H9 (cell line): Measurements from ENCODE around the gene GALNS. TPM values are rescaled to one million over a fixed set of nuclear protein-coding genes. Genes with fewer than 3 reads are reported as not detected.
A peak's percentile ranks its signal among the peaks of the same experiment; 100 is the strongest.

Source experiments
- DNase-seq: peaks from one replicate; pipeline ENCODE4 v3.0.0-alpha.2; 2017
- H2AFZ ChIP-seq: one replicate; pipeline ENCODE4 v1.6.1; 2013; ENCODE audit warnings: mild to moderate bottlenecking, low read length, control low read depth, moderate library complexity
- H2AK5ac ChIP-seq: 2 replicates; pipeline ENCODE4 v1.6.1; 2013; ENCODE audit warnings: low read length, control low read depth, mixed read lengths; ENCODE audit not compliant: insufficient read length
- H2BK120ac ChIP-seq: one replicate; pipeline ENCODE4 v1.6.1; 2013; ENCODE audit warnings: low read depth, mild to moderate bottlenecking, low read length, control low read depth, inconsistent platforms; ENCODE audit not compliant: poor library complexity, severe bottlenecking
- H2BK12ac ChIP-seq: 2 replicates; pipeline ENCODE4 v1.6.1; 2013; ENCODE audit warnings: low read length, control low read depth, mixed read lengths, low read depth; ENCODE audit not compliant: insufficient read length
- H2BK15ac ChIP-seq: 2 replicates; pipeline ENCODE4 v1.6.1; 2013; ENCODE audit warnings: low read depth, low read length, control low read depth
- H2BK20ac ChIP-seq: one replicate; pipeline ENCODE4 v1.6.1; 2013; ENCODE audit warnings: low read depth, mild to moderate bottlenecking, low read length, control low read depth, inconsistent platforms; ENCODE audit not compliant: poor library complexity, severe bottlenecking
- H2BK5ac ChIP-seq: 2 replicates; pipeline ENCODE4 v1.6.1; 2013; ENCODE audit warnings: low read length, control low read depth, mixed read lengths; ENCODE audit not compliant: insufficient read length
- H3K14ac ChIP-seq: 2 replicates; pipeline ENCODE4 v1.6.1; 2013; ENCODE audit warnings: low read length, control low read depth; ENCODE audit not compliant: insufficient read depth
- H3K18ac ChIP-seq: 2 replicates; pipeline ENCODE4 v1.6.1; 2013; ENCODE audit warnings: low read depth, mild to moderate bottlenecking, mixed read lengths, low read length, control low read depth; ENCODE audit not compliant: insufficient read length
- H3K23ac ChIP-seq: 2 replicates; pipeline ENCODE4 v1.6.1; 2013; ENCODE audit warnings: low read length, control low read depth, mixed read lengths, low read depth; ENCODE audit not compliant: insufficient read length
- H3K23me2 ChIP-seq: 2 replicates; pipeline ENCODE4 v1.6.1; 2013; ENCODE audit warnings: low read depth, mild to moderate bottlenecking, mixed read lengths, low read length, control low read depth; ENCODE audit not compliant: insufficient read length, poor library complexity, severe bottlenecking
- H3K27ac ChIP-seq: 2 replicates; pipeline ENCODE4 v1.5.1; 2013; ENCODE audit warnings: low read length, control low read depth, mixed read lengths, low read depth; ENCODE audit not compliant: insufficient read length
- H3K27me3 ChIP-seq: 2 replicates; pipeline ENCODE4 v1.6.1; 2013; ENCODE audit warnings: low read length, control low read depth, inconsistent platforms; ENCODE audit not compliant: insufficient read depth
- H3K4ac ChIP-seq: 2 replicates; pipeline ENCODE4 v1.6.1; 2013; ENCODE audit warnings: low read depth, mild to moderate bottlenecking, control low read depth, inconsistent platforms, low read length, moderate library complexity
- H3K4me1 ChIP-seq: 2 replicates; pipeline ENCODE4 v1.6.1; 2013; ENCODE audit warnings: low read length, control low read depth, inconsistent platforms; ENCODE audit not compliant: insufficient read depth
- H3K4me2 ChIP-seq: 2 replicates; pipeline ENCODE4 v1.6.1; 2013; ENCODE audit warnings: low read length, control low read depth, mixed read lengths; ENCODE audit not compliant: insufficient read length, insufficient read depth
- H3K56ac ChIP-seq: 2 replicates; pipeline ENCODE4 v1.6.1; 2013; ENCODE audit warnings: low read depth, mild to moderate bottlenecking, mixed read lengths, low read length, control low read depth; ENCODE audit not compliant: insufficient read length
- H3K79me1 ChIP-seq: 2 replicates; pipeline ENCODE4 v1.6.1; 2013; ENCODE audit warnings: low read depth, mild to moderate bottlenecking, moderate library complexity, low read length, control low read depth, inconsistent platforms; ENCODE audit not compliant: insufficient read depth, poor library complexity, severe bottlenecking
- H3K79me2 ChIP-seq: 2 replicates; pipeline ENCODE4 v1.6.1; 2013; ENCODE audit warnings: low read length, control low read depth, inconsistent platforms; ENCODE audit not compliant: insufficient read depth
- H3K9ac ChIP-seq: 2 replicates; pipeline ENCODE4 v1.6.1; 2013; ENCODE audit warnings: low read length, control low read depth, mixed read lengths; ENCODE audit not compliant: insufficient read length; ENCODE audit errors: extremely low read depth
- H3K9me3 ChIP-seq: one replicate; pipeline ENCODE4 v1.6.1; 2013; ENCODE audit warnings: low read depth, low read length, inconsistent platforms; ENCODE audit not compliant: control insufficient read depth
- H3T11ph ChIP-seq: one replicate; pipeline ENCODE4 v1.6.1; 2013; ENCODE audit warnings: mild to moderate bottlenecking, low read length, control low read depth, inconsistent platforms
- H4K20me1 ChIP-seq: one replicate; pipeline ENCODE4 v1.6.1; 2013; ENCODE audit not compliant: control insufficient read depth, insufficient read length, insufficient read depth
- H4K5ac ChIP-seq: 2 replicates; pipeline ENCODE4 v1.6.1; 2013; ENCODE audit warnings: low read depth, mild to moderate bottlenecking, mixed read lengths, low read length, control low read depth; ENCODE audit not compliant: insufficient read length
- H4K8ac ChIP-seq: replicated peaks from 2 replicates; pipeline ENCODE4 v1.6.1; 2013; ENCODE audit warnings: low read length, control low read depth, mixed read lengths, low read depth; ENCODE audit not compliant: insufficient read length
- H4K91ac ChIP-seq: 2 replicates; pipeline ENCODE4 v1.6.1; 2013; ENCODE audit warnings: low read depth, mild to moderate bottlenecking, moderate library complexity, mixed read lengths, low read length, control low read depth; ENCODE audit not compliant: insufficient read length
- H3K27ac Mint-ChIP-seq, 3 experiments: 2 replicates in 2 of 3; 3 replicates in 1 of 3; pipeline ENCODE4 v1.8.0; 2020 to 2021; ENCODE audit warnings: mixed read lengths in 3 of 3, mild to moderate bottlenecking in 1 of 3, moderate library complexity in 1 of 3
- H3K27me3 Mint-ChIP-seq: 2 replicates; pipeline ENCODE4 v1.8.0; 2021; ENCODE audit warnings: low read depth, mild to moderate bottlenecking, moderate library complexity, mixed read lengths
- H3K36me3 Mint-ChIP-seq, 3 experiments: 2 replicates in 2 of 3; 3 replicates in 1 of 3; pipeline ENCODE4 v1.8.0; 2020 to 2021; ENCODE audit warnings: low read depth in 3 of 3, mixed read lengths in 3 of 3; ENCODE audit not compliant: insufficient read depth in 1 of 3
- H3K4me1 Mint-ChIP-seq, 2 experiments: 2 replicates each; pipeline ENCODE4 v1.8.0; 2020; ENCODE audit warnings: mixed read lengths in 2 of 2
- H3K4me3 Mint-ChIP-seq, 2 experiments: 2 replicates in 1 of 2; 3 replicates in 1 of 2; pipeline ENCODE4 v1.8.0; 2020 to 2021; ENCODE audit warnings: mild to moderate bottlenecking in 2 of 2, mixed read lengths in 2 of 2, moderate library complexity in 1 of 2
- H3K9me3 Mint-ChIP-seq, 2 experiments: 2 replicates in 1 of 2; 3 replicates in 1 of 2; pipeline ENCODE4 v1.8.0; 2020; ENCODE audit warnings: mild to moderate bottlenecking in 2 of 2, mixed read lengths in 2 of 2, moderate library complexity in 1 of 2
- CTCF ChIP-seq: fragments of 200-600 bp; sonication (generic); conservative IDR thresholded peaks from 3 replicates; pipeline ENCODE4 v1.8.0; 2021; ENCODE audit warnings: antibody characterized with exemption, mild to moderate bottlenecking
- WGBS: extraction: QIAGEN DNeasy Blood & Tissue Kit; methylation state at CpG from one replicate; pipeline ENCODE4 v1.1.7; 2013; ENCODE audit warnings: missing lambda C conversion rate, low lambda C conversion rate, mixed read lengths; ENCODE audit not compliant: insufficient read length; ENCODE audit errors: extremely low coverage; 5-methylcytosine and 5-hydroxymethylcytosine counted together
- total RNA-seq: library from RNA; stranded (reverse); gene quantifications from 2 replicates; pipeline ENCODE4 v1.2.1, GENCODE V29; 2021

The GALNS gene
- total RNA-seq, 1 experiment from 2014 or later = 20.3 TPM

- 100% methylated on average over 1 of the region's 8 CpGs for WGBS
- Histone ChIP-seq H3K18ac (no peak overlapping the region), H3K23ac (no peak overlapping the region), H4K91ac (no peak overlapping the region), H3K27ac (no peak overlapping the region), H4K5ac (no peak overlapping the region), H2BK20ac (no peak overlapping the region), H2BK120ac (no peak overlapping the region), H2BK5ac (no peak overlapping the region), H3K23me2 (peaks cover 8% of the 10 kb centered on the region), H2BK12ac (no peak overlapping the region), H3K4me2 (no peak overlapping the region), H2AK5ac (no peak overlapping the region), H3K9me3 (no peaks in the 10 kb centered on the region), H2AFZ (no peak overlapping the region), H3K79me1 (no peaks in the 10 kb centered on the region), H3K27me3 (no peaks in the 10 kb centered on the region), H3K4ac (no peak overlapping the region), H3K79me2 (no peaks in the 10 kb centered on the region), H3K56ac (no peak overlapping the region), H3T11ph (no peak overlapping the region), H3K9ac (no peak overlapping the region), H2BK15ac (no peak overlapping the region), H4K8ac (no peak overlapping the region), H4K20me1 (no peaks in the 10 kb centered on the region), H3K4me1 (no peaks in the 10 kb centered on the region), H3K14ac (no peak overlapping the region)
- Mint-ChIP-seq H3K36me3 (peaks cover 19 to 37% (median 26%) of the 10 kb centered on the region in 3 experiments), H3K4me1 (peaks cover 9 to 18% of the 10 kb centered on the region in 2 experiments), H3K9me3 (peaks cover 0 to 6% of the 10 kb centered on the region in 2 experiments; a peak in 2 of 5 replicates), H3K27me3 (no peaks in the 10 kb centered on the region), H3K4me3 (peak overlapping the region; percentile 34 to 57; a peak in 4 of 5 replicates), H3K27ac (no peak overlapping the region)
- no peak for DNase-seq
- TF ChIP-seq CTCF = no peak
Observed at GRCh38 chr16:88855176-88855575, 1.6 kb downstream of the GALNS start.
